ENCODE data around the gene RUFY4. TPM values are rescaled to one million over a fixed set of nuclear protein-coding genes. Genes with fewer than 3 reads are reported as not detected.

RUFY4 gene
- total RNA-seq, 1 experiment from 2014 or later, result 0.66 TPM

DNA sequence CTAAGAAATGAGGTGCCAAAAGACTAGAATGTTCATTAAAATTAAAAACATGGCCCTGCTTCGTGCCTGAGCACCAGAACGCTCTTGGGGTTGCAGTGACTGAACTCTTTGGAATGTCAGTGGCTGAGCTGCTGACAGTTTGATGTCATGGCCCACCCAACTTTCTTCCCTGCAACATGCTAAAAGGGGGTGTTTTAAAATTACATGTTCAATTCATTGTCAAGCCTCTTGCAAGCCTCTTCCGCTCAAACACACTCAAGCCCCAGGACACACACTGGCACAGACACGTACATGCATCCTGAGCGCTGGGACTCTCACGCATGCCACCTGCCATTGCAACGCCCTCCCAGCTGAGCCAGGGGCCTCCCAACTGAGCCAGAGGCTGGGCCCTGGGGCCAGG, 12.6 kb downstream of the RUFY4 start:
- Histone ChIP-seq H2BK20ac (ENCODE audit: low read depth, low read length, poor library complexity, severe bottlenecking) (no peak overlapping the region), H4K5ac (ENCODE audit: insufficient read length, low read depth, low read length) (no peak overlapping the region), H4K91ac (ENCODE audit: insufficient read length, low read depth, low read length) (no peak overlapping the region), H3K23me2 (ENCODE audit: insufficient read length, low read depth, low read length, poor library complexity, severe bottlenecking) (no peaks in the 10 kb centered on the region), H3K4me2 (ENCODE audit: insufficient read depth, insufficient read length, low read length) (no peak overlapping the region), H2BK5ac (ENCODE audit: insufficient read length, low read length) (no peak overlapping the region), H3K79me1 (ENCODE audit: insufficient read depth, low read depth, low read length, poor library complexity, severe bottlenecking) (no peaks in the 10 kb centered on the region), H3K56ac (ENCODE audit: insufficient read length, low read depth, low read length) (no peak overlapping the region), H3K4ac (ENCODE audit: low read depth, low read length) (no peak overlapping the region), H2BK15ac (ENCODE audit: low read depth, low read length) (no peak overlapping the region), H3K9me3 (ENCODE audit: control insufficient read depth, low read depth, low read length) (no peaks in the 10 kb centered on the region), H3K27ac (ENCODE audit: insufficient read length, low read depth, low read length) (no peak overlapping the region), H3K14ac (ENCODE audit: insufficient read depth, low read length) (no peak overlapping the region; the same call in 1 of the 2 replicates), H2AK5ac (ENCODE audit: insufficient read length, low read length) (no peak overlapping the region), H2AFZ (ENCODE audit: low read length) (no peak overlapping the region), H2BK12ac (ENCODE audit: insufficient read length, low read depth, low read length) (no peak overlapping the region), H4K8ac (replicated peaks; ENCODE audit: insufficient read length, low read depth, low read length) (no peak overlapping the region), H3K4me1 (ENCODE audit: insufficient read depth, low read length) (no peaks in the 10 kb centered on the region), H3K27me3 (ENCODE audit: insufficient read depth, low read length) (no peaks in the 10 kb centered on the region), H3K23ac (ENCODE audit: insufficient read length, low read depth, low read length) (no peak overlapping the region), H2BK120ac (ENCODE audit: low read depth, low read length, poor library complexity, severe bottlenecking) (no peak overlapping the region), H3K9ac (ENCODE audit: extremely low read depth, insufficient read length, low read length) (no peak overlapping the region), H3K79me2 (ENCODE audit: insufficient read depth, low read length) (no peaks in the 10 kb centered on the region), H3T11ph (ENCODE audit: low read length) (no peak overlapping the region), H4K20me1 (ENCODE audit: control insufficient read depth, insufficient read depth, insufficient read length) (no peaks in the 10 kb centered on the region), H3K18ac (ENCODE audit: insufficient read length, low read depth, low read length) (no peak overlapping the region)
- Mint-ChIP-seq H3K27me3 (ENCODE audit: low read depth) (peaks cover 13% of the 10 kb centered on the region), H3K4me1 (peaks cover 0 to 2% of the 10 kb centered on the region in 2 experiments; a peak in 1 of 4 replicates), H3K36me3 (ENCODE audit: insufficient read depth in 1 of 3, low read depth in 3 of 3) (peaks cover 0 to 3% (median 0%) of the 10 kb centered on the region in 3 experiments; a peak in 2 of 7 replicates), H3K4me3 (no peak overlapping the region), H3K9me3 (peaks cover 8% of the 10 kb centered on the region in 2 experiments), H3K27ac (no peak overlapping the region)
- peak; percentile 11 for DNase-seq
- TF ChIP-seq, protein P1, sequence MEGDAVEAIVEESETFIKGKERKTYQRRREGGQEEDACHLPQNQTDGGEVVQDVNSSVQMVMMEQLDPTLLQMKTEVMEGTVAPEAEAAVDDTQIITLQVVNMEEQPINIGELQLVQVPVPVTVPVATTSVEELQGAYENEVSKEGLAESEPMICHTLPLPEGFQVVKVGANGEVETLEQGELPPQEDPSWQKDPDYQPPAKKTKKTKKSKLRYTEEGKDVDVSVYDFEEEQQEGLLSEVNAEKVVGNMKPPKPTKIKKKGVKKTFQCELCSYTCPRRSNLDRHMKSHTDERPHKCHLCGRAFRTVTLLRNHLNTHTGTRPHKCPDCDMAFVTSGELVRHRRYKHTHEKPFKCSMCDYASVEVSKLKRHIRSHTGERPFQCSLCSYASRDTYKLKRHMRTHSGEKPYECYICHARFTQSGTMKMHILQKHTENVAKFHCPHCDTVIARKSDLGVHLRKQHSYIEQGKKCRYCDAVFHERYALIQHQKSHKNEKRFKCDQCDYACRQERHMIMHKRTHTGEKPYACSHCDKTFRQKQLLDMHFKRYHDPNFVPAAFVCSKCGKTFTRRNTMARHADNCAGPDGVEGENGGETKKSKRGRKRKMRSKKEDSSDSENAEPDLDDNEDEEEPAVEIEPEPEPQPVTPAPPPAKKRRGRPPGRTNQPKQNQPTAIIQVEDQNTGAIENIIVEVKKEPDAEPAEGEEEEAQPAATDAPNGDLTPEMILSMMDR (conservative IDR thresholded peaks at IDR 0.05), result no peak
- no CpG with 5 or more reads among the region's 7 CpGs for WGBS (ENCODE audit: extremely low coverage, insufficient read length, low lambda C conversion rate)

Data from H9 (cell line).